Stimulated activated CD8-positive, alpha-beta memory T cell treated with anti-CD3 and anti-CD28 coated beads, Interleukin-15, amount 100 ng/mL, for 1 hour (primary cell): Measurements from ENCODE around the gene TRIM28.

Source experiments
- DNase-seq: peaks from one replicate; pipeline ENCODE4 v3.0.0-alpha.2; 2020; ENCODE audit warnings: low read depth

The TRIM28 gene

DNA sequence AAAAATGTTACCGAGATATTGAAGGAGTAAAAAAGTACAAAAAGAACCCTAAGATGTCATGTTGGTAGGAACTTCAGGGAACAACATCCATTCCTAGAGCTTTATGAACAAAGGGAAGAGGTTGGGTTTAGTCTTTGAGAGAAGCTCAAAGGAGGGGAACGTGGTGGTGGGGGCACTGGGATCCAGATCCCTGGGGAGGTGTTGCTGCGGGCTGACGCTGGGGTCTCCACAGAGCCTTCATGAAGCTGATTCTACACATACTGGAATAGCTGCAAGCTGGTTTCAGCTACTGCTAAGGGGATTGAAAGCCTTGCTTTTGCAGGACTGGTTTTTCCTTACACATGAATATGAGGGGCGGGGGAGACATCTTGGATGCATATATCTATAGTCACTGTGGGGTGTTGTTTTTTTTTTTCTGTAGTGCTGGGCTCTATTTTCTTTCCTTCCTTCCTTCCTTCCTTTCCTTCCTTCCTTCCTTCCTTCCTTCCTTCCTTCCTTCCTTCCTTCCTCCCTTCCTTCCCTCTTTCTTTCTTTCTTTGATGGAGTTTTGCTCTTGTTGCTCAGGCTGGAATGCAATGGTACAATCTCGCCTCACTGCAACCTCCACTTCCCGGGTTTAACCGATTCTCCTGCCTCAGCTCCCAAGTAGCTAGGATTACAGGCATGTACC lies 35.7 kb downstream of the TRIM28 start:
- DNase-seq = no peak

DNA sequence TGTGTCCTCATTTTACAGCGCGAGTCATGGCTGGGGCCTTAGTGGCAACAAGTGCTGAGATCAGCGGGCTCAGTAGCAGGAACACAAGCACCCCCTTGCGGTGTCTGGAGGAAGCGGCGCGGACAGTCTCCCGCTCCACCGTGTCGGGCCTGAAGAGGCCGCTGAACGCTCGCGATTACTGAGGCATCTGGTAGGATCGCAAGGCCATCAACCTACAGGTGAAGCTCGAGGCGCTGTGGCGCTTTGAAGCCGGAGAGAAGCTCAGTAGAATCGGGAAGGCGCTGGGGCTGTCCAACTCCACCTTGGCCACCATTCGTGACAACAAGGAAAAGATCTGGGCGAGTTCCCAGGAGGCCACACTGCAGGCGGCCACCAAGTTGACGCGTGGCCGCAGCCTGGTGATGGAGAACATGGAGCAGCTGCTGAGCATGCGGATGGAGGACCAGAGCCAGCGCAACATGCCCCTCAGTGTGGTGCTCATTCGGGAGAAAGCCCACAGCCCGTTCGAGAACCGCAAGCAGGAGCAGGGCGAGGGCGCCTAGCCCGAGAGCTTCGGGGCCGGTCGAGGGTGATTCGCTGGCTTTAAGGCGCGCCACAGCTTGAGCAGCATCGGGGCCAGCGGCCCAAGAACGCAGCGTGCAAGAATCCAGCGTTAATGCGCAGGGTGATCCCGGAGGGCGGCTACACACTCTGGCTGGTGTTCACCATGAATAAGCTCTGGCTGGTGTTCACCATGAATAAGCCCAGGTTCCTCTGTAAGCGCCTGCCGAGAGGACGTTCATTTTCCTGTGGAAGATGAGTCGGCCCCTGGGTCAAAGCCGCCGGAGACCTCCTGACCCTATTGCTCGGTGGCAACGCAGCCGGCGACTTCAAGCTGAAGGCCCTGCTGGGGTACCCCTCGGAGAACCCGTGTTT lies 37.6 kb downstream of the TRIM28 start:
- peak; percentile 87 for DNase-seq

DNA sequence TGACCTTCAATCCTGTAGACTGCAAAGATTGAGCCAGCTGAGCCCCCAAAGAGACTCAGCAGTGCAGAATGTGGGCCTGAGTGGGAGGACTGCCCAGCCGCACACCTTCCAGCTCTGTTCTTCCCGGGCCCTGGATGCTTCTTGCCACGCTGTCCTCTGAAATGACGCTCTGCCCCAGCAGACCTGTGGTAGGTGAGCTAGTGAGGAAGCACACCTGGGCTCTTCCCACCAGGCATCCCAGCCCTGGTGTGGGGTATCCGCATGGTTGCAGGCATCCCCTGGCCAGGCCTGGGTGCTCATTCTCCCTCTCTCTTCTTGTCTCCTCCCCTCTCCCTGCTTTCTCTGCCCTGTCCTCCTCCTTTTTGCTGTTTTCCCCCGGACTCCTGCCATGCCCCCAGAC lies 39.1 kb downstream of the TRIM28 start:
- no peak for DNase-seq

DNA sequence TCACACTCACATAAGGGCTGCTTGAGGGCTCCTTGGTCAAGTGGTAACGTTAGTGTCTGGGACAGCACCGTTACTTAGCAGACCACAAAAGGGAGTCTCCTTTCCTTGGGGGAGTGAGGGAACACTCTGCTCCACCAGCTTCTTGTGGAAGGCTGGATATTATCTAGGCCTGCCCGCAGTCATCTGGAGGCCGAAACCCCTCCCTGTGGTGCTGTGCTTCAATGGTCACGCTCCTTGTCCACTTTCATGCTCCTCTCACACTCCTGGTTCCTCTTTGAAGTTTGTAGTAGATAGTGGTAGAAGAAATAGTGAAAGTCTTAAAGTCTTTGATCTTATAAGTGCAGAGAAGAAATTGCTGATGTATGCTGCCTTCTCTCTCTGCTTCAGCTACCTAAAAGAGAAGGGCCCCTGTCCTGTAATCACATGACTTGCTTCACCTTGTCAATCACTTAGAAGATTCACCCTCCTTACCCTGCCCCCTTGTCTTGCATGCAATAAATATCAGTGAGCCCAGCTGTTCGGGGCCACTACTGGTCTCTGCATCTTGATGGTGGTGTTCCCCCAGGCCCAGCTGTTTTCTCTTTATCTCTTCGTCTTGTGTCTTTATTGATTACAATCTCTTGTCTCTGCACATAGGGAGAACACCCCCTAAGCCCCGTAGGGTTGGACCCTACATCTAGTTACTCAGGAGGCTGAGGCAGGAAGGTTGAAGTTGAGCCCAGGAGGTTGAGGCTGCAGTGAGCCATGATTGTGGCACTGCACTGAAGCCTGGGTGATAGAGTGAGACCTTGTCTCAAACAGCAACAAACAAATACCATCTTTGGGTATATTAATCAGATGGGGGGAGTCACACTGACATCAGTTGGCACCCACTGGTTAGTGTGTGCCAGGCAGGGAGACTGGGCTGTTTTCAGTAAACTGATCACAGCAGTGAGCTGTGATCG lies 40.9 kb downstream of the TRIM28 start:
- no peak for DNase-seq

DNA sequence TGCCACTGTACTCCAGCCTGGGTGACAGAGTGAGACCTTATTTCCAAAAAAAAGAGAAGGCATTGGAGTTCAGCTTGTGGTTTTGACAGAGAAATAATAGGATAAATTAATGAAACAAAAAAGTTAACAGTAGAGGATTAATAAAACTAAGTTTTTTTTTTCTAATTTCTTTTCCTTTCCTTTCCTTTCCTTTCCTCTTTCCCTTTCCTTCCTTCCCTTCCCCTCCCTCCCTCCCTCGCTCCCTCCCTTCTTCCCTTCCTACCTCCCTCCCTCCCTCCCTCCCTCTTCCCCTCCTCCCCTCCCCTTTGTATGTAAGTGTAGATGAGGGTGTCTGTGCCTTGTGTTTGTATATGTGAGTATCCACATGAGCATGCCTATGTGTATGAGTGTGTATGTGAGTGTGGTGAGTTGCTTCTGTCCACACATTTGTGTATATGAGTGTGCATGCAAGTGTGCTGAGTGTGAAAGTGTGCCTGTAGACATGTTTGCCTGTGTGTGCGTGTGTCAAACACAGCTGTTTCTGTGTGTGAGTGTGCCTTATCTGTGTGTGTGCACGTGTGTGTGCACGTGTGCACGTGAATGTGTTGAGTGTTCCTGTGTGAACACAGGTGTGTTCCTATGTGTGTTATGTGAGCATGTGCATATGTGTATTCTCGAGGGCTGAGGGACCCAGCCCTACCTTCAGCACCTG lies 41.7 kb downstream of the TRIM28 start:
- no peak for DNase-seq

DNA sequence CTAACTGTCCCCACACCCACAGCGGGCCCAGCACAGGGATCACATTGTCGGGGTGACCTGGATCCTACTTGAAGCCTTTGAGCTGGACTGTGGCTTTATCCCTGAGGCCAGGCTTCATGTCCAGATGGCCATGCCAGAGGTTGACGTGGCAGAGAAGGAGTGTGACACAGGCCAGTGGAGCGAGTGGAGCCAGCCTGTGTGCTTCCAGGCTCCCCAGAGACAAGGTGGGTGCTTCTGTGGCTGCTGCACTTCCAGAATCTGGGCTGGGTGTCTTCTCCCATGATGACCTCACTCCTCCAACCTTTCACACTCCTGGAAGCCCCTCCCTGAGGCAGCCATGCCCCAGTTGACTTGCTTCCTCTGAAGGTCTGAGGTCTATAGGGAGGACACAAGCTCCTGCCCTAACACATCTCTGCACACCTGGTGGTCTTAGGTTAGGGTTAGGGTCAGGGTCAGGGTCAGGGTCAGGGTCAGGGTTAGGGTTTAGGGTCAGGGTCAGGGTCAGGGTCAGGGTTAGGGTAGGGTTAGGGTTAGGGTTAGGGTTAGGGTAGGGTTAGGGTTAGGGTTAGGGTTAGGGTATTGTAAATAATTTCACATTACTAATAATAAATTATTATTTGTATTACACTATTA lies 42.4 kb downstream of the TRIM28 start:
- DNase-seq = no peak
